Rectal smooth muscle tissue (tissue), 1 donor: ENCODE data around the gene ABCF2.

ENCODE experiments used
- H3K27ac ChIP-seq: one replicate; pipeline ENCODE4 v1.7.0; 2013; ENCODE audit warnings: low read depth, low read length, inconsistent platforms
- H3K27me3 ChIP-seq: one replicate; pipeline ENCODE4 v1.7.0; 2013; ENCODE audit warnings: low read length; ENCODE audit not compliant: control insufficient read depth, insufficient read depth
- H3K36me3 ChIP-seq: one replicate; pipeline ENCODE4 v1.7.0; 2013; ENCODE audit warnings: low read length; ENCODE audit not compliant: control insufficient read depth, insufficient read depth
- H3K4me1 ChIP-seq: one replicate; pipeline ENCODE4 v1.7.0; 2013; ENCODE audit warnings: low read length; ENCODE audit not compliant: control insufficient read depth, insufficient read depth
- H3K4me3 ChIP-seq: one replicate; pipeline ENCODE4 v1.7.0; 2013; ENCODE audit warnings: low read length
- H3K9ac ChIP-seq: one replicate; pipeline ENCODE4 v1.7.0; 2013; ENCODE audit warnings: low read length

ABCF2 gene

DNA sequence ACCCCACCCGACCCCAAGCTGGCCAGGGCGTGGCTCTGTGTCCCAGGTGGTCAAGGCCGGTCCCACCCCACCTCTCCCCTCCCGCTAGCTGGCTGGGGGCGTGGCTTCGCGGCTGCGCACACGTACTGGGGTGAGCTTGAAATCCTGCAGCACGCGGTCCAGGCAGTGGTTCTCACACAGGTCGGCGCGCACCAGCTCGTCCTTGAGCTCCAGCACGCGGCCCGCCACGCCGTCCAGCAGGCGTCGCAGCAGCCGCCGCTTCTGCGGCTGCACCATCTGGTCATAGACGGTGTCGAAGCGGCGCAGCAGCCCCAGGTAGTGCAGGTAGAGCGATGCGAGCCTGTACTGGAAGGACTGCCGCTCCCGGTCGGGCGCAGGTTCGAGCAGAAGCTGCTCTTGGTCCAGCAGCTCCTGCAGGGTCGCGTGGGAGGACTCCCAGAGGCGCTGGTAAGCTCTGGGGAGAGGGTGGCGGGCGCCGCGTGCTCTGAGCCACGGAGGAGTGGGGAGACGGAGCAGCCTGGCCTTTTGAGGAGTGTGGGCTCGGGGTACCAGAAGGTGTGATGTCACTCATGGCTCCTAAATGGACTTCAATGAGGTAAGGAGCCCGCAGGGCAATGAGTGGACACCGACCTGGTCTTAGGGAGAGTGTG lies 22.5 kb downstream of the ABCF2 start:
- Histone ChIP-seq H3K9ac (no peak overlapping the region), H3K27me3 (peaks cover 6% of the 10 kb centered on the region), H3K36me3 (no peaks in the 10 kb centered on the region), H3K27ac (no peak overlapping the region), H3K4me1 (no peaks in the 10 kb centered on the region), H3K4me3 (no peak overlapping the region)

DNA sequence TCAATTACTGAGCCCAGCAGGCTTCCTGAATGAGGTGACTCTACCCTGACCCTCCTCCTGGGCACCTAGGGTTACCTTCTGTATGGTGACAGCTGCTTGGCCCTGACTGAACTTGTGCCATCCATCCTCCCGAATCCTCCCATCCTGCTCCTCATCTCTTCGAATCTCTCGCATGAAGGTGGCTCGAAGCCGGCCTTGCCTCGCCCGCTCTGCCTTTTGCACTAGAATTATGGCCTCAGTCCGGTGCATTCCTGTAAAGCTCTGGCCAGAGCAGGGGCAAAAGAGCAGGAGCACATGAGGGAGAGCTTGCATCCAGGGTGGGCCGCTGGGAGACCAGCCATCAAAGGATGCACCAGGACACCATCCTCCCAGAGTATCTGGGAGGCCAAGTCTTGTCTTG lies 24.2 kb downstream of the ABCF2 start:
- Histone ChIP-seq H3K27me3 (peaks cover 6% of the 10 kb centered on the region), H3K4me3 (no peak overlapping the region), H3K27ac (no peak overlapping the region), H3K4me1 (no peaks in the 10 kb centered on the region), H3K9ac (no peak overlapping the region), H3K36me3 (no peaks in the 10 kb centered on the region)

GRCh38 chr7:151201751-151202150 lies 25.3 kb downstream of the ABCF2 start:
- Histone ChIP-seq H3K27me3 (peaks cover 6% of the 10 kb centered on the region), H3K4me3 (no peak overlapping the region), H3K36me3 (no peaks in the 10 kb centered on the region), H3K9ac (no peak overlapping the region), H3K27ac (no peak overlapping the region), H3K4me1 (no peaks in the 10 kb centered on the region)

DNA sequence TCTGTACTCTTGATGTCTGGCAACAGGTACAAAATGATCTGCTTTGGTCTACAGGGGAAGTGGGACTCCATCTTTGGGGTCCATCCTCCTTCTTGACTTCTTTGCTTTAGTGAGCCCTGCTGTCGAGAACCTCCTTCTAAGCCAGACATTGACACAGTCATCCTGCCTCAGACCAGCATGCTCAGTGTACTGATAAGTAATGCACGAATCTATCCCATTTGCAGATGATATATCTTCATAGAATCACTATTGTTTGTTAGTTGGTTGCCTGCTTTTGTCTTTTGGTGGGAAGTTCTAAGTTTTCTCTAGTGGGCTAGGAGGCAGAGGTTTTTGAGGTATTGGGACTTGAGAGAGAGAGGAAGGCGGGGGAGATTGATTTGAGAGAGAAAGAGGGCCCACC lies 25.7 kb downstream of the ABCF2 start:
- Histone ChIP-seq H3K27ac (no peak overlapping the region), H3K4me3 (no peak overlapping the region), H3K36me3 (no peaks in the 10 kb centered on the region), H3K4me1 (no peaks in the 10 kb centered on the region), H3K9ac (no peak overlapping the region), H3K27me3 (peaks cover 6% of the 10 kb centered on the region)

- H3K27me3 ChIP-seq: peaks cover 7% of the 10 kb centered on the region
- H3K4me1 ChIP-seq: no peaks in the 10 kb centered on the region
- H3K36me3 ChIP-seq: no peaks in the 10 kb centered on the region
- H3K27ac ChIP-seq: no peak overlapping the region
- H3K4me3 ChIP-seq: no peak overlapping the region
- H3K9ac ChIP-seq: no peak overlapping the region
Measured at GRCh38 chr7:151198945-151199848, 27.8 kb downstream of the ABCF2 start.

DNA sequence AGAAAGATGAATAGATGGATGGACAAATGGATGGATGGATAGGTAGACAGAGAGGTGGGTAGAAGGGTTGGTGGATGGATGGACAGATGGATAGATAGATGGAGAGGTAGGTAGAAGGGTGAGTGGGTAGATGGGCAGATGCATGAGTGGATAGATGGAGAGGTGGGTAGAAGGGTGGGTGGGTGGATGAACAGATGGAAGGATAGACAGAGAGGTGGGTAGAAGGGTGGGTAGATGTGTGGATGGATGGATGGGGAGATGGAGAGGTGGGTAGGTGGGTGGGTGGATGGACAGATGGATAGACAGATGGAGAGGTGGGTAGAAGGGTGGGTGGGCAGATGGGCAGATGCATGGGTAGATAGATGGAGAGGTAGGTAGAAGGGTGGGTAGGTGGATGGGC lies 29.1 kb downstream of the ABCF2 start:
- Histone ChIP-seq H3K27me3 (peaks cover 5% of the 10 kb centered on the region), H3K36me3 (no peaks in the 10 kb centered on the region), H3K4me1 (no peaks in the 10 kb centered on the region)

GRCh38 chr7:151195616-151196450 lies 31.2 kb downstream of the ABCF2 start:
- no peaks in the 10 kb centered on the region for H3K4me1 ChIP-seq
- H3K27ac ChIP-seq: no peak overlapping the region
- H3K36me3 ChIP-seq: no peaks in the 10 kb centered on the region
- no peak overlapping the region for H3K4me3 ChIP-seq
- H3K27me3 ChIP-seq: peaks cover 5% of the 10 kb centered on the region
- H3K9ac ChIP-seq: no peak overlapping the region

More for the DNA sequence above, 29.1 kb downstream of the ABCF2 start:
- Histone ChIP-seq H3K4me3 (no peak overlapping the region), H3K27ac (no peak overlapping the region), H3K9ac (no peak overlapping the region)

DNA sequence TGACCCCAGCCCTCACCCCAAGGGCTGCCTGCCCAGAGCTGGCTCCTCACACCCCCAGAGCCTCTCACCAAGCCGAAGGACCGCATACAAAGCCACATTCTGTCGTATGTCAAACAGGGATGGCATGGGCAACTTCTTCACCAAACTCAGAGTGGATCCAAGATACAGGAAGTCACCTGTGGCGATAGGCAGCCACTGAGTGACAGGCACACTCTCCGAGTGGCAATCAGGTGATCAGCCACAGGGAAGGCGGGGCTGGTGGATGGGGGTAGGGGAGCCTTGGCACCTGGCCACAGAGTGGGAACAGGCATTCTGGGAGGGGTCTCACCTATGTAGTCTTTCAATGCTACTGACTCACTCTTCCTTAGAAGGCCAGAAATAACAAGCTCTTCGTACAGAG lies 32.8 kb downstream of the ABCF2 start:
- Histone ChIP-seq H3K4me3 (no peak overlapping the region), H3K27me3 (peaks cover 5% of the 10 kb centered on the region), H3K9ac (no peak overlapping the region), H3K4me1 (no peaks in the 10 kb centered on the region), H3K27ac (no peak overlapping the region), H3K36me3 (no peaks in the 10 kb centered on the region)

DNA sequence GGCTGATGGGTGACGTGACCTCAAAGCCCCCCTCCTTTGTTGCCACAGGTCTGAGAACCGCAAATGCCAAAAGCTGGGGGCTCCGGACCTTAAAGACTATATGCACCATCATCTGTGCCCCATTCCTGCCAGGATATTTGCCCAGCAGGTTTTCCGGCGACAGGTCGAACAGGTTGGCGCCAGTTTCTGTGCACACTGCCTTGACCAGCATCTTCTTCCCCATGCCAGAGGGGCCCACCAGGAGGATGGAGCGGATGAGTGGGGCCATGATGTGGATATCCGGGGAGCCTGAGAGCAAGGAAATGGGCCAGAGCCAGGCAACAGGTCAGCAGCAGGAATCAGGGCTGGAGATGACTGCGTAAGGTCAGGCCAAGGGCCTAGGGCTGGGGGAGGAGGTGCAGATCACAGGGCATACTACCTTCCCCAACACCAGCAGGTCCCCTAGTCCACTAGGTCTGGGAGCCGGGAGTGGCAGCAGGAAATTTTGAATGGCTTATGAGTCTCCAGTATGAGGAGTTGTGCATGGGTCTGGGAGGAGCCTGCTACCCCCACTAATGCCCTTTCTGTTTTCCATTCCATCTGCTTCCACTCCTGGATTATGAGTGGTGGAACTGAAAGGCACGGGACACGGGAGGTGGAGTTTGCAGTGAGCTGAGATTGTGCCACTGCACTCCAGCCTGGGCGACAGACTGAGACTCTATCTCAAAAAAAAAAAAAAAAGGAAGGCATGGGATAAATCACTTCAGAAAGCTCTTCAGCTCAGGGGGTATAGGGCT lies 33.6 kb downstream of the ABCF2 start:
- H3K27me3 ChIP-seq: peaks cover 5% of the 10 kb centered on the region
- H3K27ac ChIP-seq: no peak overlapping the region
- no peak overlapping the region for H3K9ac ChIP-seq
- H3K36me3 ChIP-seq: no peaks in the 10 kb centered on the region
- no peak overlapping the region for H3K4me3 ChIP-seq
- no peaks in the 10 kb centered on the region for H3K4me1 ChIP-seq

GRCh38 chr7:151192002-151192539 lies 34.9 kb downstream of the ABCF2 start:
- Histone ChIP-seq H3K36me3 (no peaks in the 10 kb centered on the region), H3K9ac (no peak overlapping the region), H3K4me3 (no peak overlapping the region), H3K4me1 (no peaks in the 10 kb centered on the region), H3K27ac (no peak overlapping the region), H3K27me3 (peaks cover 5% of the 10 kb centered on the region)

- no peak overlapping the region for H3K4me3 ChIP-seq
- peaks cover 5% of the 10 kb centered on the region for H3K27me3 ChIP-seq
- H3K4me1 ChIP-seq: no peaks in the 10 kb centered on the region
- no peak overlapping the region for H3K9ac ChIP-seq
- no peak overlapping the region for H3K27ac ChIP-seq
- H3K36me3 ChIP-seq: no peaks in the 10 kb centered on the region
Measured at GRCh38 chr7:151191544-151191943, 35.5 kb downstream of the ABCF2 start.
